Keratinocyte (primary cell): ENCODE measurements around the gene XPO1.

Experiments
- EZH2 ChIP-seq: IDR thresholded peaks from one replicate; pipeline ENCODE4 v1.6.1; 2012; ENCODE audit warnings: inconsistent platforms, mild to moderate bottlenecking, low read length, moderate library complexity
- TF ChIP-seq, protein P1 (sequence below), 3 experiments: IDR thresholded peaks in 1 of 3; conservative IDR thresholded peaks in 1 of 3; optimal IDR thresholded peaks in 1 of 3; 2 replicates in 2 of 3; 3 replicates in 1 of 3; pipeline versions ENCODE3 to v1.5.1; 2011; ENCODE audit warnings: low read length in 3 of 3, mild to moderate bottlenecking in 3 of 3, moderate library complexity in 2 of 3, control low read depth in 1 of 3, inconsistent platforms in 1 of 3; ENCODE audit not compliant: insufficient read depth in 2 of 3; ENCODE audit errors: extremely low read depth in 1 of 3

DNA sequence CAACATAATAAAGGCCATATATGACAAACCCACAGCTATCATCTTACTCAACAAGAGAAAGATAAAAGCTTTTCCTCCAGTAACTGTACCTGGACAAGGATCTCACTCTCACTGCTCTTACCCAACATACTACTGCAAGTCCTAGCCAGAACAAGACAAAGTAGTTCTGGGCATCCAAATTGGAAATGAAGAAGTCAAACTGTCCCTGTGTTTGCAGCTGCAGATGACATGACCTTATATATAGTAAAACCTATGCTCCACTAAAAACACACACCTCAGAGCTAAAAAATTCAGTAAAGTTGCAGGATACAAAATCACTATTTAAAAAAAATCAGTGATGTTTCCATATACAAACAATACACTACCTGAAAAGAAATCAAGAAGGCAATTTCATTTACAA is 99.5 kb downstream of the XPO1 start:
- TF ChIP-seq, protein P1, sequence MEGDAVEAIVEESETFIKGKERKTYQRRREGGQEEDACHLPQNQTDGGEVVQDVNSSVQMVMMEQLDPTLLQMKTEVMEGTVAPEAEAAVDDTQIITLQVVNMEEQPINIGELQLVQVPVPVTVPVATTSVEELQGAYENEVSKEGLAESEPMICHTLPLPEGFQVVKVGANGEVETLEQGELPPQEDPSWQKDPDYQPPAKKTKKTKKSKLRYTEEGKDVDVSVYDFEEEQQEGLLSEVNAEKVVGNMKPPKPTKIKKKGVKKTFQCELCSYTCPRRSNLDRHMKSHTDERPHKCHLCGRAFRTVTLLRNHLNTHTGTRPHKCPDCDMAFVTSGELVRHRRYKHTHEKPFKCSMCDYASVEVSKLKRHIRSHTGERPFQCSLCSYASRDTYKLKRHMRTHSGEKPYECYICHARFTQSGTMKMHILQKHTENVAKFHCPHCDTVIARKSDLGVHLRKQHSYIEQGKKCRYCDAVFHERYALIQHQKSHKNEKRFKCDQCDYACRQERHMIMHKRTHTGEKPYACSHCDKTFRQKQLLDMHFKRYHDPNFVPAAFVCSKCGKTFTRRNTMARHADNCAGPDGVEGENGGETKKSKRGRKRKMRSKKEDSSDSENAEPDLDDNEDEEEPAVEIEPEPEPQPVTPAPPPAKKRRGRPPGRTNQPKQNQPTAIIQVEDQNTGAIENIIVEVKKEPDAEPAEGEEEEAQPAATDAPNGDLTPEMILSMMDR (optimal IDR thresholded peaks at IDR 0.05 in 1 of 3, IDR thresholded peaks at IDR 0.05 in 1 of 3, conservative IDR thresholded peaks at IDR 0.05 in 1 of 3; ENCODE audit: extremely low read depth in 1 of 3, insufficient read depth in 2 of 3, low read length in 3 of 3): no peak
- no peak for TF ChIP-seq EZH2
